ENCODE measurements around the gene PRICKLE2. TPM values are rescaled to one million over a fixed set of nuclear protein-coding genes. Genes with fewer than 3 reads are reported as not detected.
A peak's percentile ranks its signal among the peaks of the same experiment; 100 is the strongest.

PRICKLE2 gene
- total RNA-seq, 8 experiments from 2014 or later = 2.1 to 43.1 (median 12.0) TPM

- in situ Hi-C loops (cut with MboI; ENCODE audit: low pct_unique_long_range_greater_than_20kb in 2 of 9, low sequenced_read_pairs in 9 of 9, unreplicated experiment in 9 of 9) = loop anchor here in 2 of 9 experiments (25.0 kb wide), 1 partner anchor 146 kb away; no protein-coding TSS in a partner anchor
- no peak overlapping the region for H3K4me3 ChIP-seq
- ATAC-seq (replicated peaks in 6 of 8) = no peak
- H3K4me1 ChIP-seq (replicated peaks in 1 of 2) = peaks cover 10 to 15% of the 10 kb centered on the region in 2 donors
- WGBS, 10 experiments = 43 to 100% (median 62%) methylated on average over 1 to 2 of the region's 2 CpGs; no CpG with 5 or more reads in 6 of the 10 experiments
- no peak overlapping the region for H3K27ac ChIP-seq
Observed at GRCh38 chr3:64240959-64241358, 15.7 kb upstream of the PRICKLE2 start.

DNA sequence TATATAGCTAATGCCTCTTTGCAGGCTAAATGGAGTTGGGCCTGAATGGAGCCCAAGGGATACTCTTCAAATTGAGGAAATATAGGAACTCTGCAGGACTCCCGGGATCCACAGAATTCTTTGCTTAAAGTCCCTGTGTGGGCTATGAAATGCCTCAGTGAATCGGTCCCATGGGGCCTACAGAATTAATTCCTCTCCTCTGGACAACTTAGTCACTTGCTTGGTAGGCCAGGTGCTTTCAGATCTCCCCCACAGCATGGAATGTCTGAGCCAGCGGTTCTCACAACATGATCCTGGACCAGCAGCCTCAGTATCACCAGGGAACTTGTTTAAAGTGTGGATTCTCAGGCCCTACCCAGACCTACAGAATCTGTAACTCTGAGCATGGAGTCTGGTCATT lies 15.1 kb upstream of the PRICKLE2 start:
- H3K4me1 ChIP-seq (replicated peaks in 1 of 2) = peaks cover 10 to 15% of the 10 kb centered on the region in 2 donors
- H3K4me3 ChIP-seq = no peak overlapping the region
- H3K27ac ChIP-seq = no peak overlapping the region
- ATAC-seq (replicated peaks in 6 of 8) = no peak
- in situ Hi-C loops (cut with MboI; ENCODE audit: low pct_unique_long_range_greater_than_20kb in 2 of 9, low sequenced_read_pairs in 9 of 9, unreplicated experiment in 9 of 9) = loop anchor here in 2 of 9 experiments (25.0 kb wide), 1 partner anchor 147 kb away; no protein-coding TSS in a partner anchor
- 83 to 100% (median 94%) methylated on average over 1 to 3 of the region's 3 CpGs; no CpG with 5 or more reads in 6 of the 10 experiments for WGBS, 10 experiments

DNA sequence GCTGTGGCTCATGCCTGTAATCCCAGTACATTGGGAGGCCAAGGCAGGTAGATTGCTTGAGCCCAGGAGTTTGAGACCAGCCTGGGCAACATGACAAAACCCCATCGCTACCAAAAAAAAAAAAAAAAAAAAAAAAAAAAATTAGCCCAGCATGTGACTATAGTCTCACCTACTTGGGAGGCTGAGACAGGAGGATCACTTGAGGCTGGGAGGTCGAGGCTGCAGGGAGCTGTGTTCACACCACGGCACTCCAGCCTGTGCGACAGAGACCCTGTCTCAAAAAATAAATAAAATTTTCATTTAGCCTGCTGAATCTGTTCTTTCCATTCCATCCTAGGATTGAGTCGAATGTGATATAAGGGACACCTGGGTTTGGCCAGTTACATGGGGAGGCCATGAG lies 14.6 kb upstream of the PRICKLE2 start:
- 71 to 100% (median 96%) methylated on average over 1 to 4 of the region's 5 CpGs; no CpG with 5 or more reads in 2 of the 10 experiments for WGBS, 10 experiments
- Histone ChIP-seq H3K4me3 (no peak overlapping the region), H3K27ac (no peak overlapping the region), H3K4me1 (replicated peaks in 1 of 2) (peaks cover 10 to 15% of the 10 kb centered on the region in 2 donors)
- no peak for ATAC-seq (replicated peaks in 6 of 8)
- in situ Hi-C loops (cut with MboI; ENCODE audit: low pct_unique_long_range_greater_than_20kb in 2 of 9, low sequenced_read_pairs in 9 of 9, unreplicated experiment in 9 of 9) = loop anchor here in 2 of 9 experiments (25.0 kb wide), 1 partner anchor 147 kb away; no protein-coding TSS in a partner anchor

DNA sequence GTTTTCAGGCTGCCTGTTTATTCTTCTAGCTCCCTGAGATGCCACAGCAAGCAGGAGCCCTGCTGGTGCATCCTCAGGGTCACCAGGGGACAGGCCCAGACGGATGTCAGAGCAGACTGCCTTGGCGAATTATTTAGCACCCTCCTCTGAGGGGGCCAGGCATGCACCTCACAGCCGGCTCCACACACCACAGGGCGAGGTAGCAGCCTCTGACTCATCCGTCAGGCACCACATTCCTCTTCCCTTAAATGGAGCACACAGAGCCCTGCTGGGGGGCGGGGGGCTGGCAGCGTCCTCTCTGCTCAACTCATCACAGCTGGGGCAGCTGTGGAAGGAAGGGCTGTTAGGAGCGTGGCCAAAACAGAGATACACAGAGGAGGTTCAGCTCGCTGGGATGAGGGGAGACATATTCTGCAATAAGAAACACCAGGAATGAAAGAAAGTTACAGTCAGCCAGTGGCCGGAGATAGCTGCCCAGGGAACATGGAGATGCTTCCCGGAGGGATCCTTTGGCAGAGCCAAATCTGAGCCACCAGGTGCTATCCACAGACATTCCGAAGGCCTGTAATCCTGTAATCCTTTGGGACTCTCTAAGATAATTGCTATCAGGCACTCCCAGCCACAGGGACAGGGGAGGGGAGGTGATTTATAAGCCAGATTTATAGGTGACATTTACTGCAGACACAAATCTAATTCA lies 13.9 kb upstream of the PRICKLE2 start:
- Histone ChIP-seq H3K4me1 (replicated peaks in 1 of 2) (peaks cover 10 to 15% of the 10 kb centered on the region in 2 donors), H3K27ac (peak overlapping the region; percentile 66 to 73), H3K4me3 (no peak overlapping the region)
- peak; percentile 86 to 99 (median 98) for ATAC-seq (replicated peaks in 6 of 8)
- in situ Hi-C loops (cut with MboI; ENCODE audit: low pct_unique_long_range_greater_than_20kb in 2 of 9, low sequenced_read_pairs in 9 of 9, unreplicated experiment in 9 of 9) = loop anchor here in 2 of 9 experiments (25.0 kb wide), 1 partner anchor 148 kb away; no protein-coding TSS in a partner anchor
- WGBS, 10 experiments = 10 to 83% (median 40%) methylated on average over 1 to 3 of the region's 12 CpGs; no CpG with 5 or more reads in 3 of the 10 experiments

GRCh38 chr3:64237083-64237482 lies 11.8 kb upstream of the PRICKLE2 start:
- Histone ChIP-seq H3K4me3 (no peak overlapping the region), H3K4me1 (replicated peaks in 1 of 2) (peaks cover 10 to 15% of the 10 kb centered on the region in 2 donors), H3K27ac (no peak overlapping the region)
- in situ Hi-C loops (cut with MboI; ENCODE audit: low pct_unique_long_range_greater_than_20kb in 2 of 9, low sequenced_read_pairs in 9 of 9, unreplicated experiment in 9 of 9) = loop anchor here in 2 of 9 experiments (25.0 kb wide), 1 partner anchor 150 kb away; no protein-coding TSS in a partner anchor
- ATAC-seq (replicated peaks in 6 of 8) = no peak
- WGBS, 10 experiments = 60 to 100% (median 97%) methylated on average over 1 to 4 of the region's 7 CpGs; no CpG with 5 or more reads in 3 of the 10 experiments

DNA sequence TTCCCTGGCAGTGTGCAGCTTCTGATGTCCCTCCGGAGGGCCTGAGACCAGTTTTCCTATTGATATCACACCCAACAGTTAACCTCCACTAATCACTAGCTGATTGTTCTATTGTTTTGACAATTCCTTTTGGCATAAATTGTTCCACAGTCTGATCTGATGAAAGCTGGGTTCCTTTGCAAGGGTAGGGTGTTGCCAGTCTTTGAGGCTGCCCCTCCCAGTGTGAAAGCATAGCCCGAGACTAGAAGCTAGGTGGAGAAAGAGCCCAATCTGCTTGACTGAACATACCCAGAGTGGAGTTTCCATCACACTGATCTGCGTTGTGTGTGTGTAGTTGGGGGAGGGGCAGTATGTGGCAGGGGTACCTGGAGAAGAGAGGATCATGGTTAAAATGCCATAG lies 10.3 kb upstream of the PRICKLE2 start:
- in situ Hi-C loops (cut with MboI; ENCODE audit: low pct_unique_long_range_greater_than_20kb in 2 of 9, low sequenced_read_pairs in 9 of 9, unreplicated experiment in 9 of 9) = loop anchor here in 2 of 9 experiments (25.0 kb wide), 1 partner anchor 152 kb away; no protein-coding TSS in a partner anchor

DNA sequence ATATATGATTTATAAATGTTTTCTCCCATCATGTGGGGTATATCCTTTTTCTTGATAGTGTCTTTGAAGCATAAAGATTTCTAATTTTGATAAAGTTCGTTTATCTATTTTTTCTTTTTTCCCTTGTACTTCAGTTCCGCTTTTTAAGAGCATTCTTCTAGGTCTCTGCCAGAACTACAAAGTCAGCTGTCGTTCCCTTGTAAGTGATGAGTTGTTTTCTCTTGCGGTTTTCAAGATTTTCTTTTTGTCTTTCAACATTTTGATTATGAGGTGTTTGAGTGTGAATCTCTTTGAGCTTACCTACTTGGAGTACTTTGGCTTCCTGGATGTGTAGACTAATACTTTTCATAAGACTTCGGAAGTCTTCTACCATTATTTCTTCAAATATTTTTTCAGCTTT lies 9.3 kb upstream of the PRICKLE2 start:
- in situ Hi-C loops (cut with MboI; ENCODE audit: low pct_unique_long_range_greater_than_20kb in 2 of 9, low sequenced_read_pairs in 9 of 9, unreplicated experiment in 9 of 9) = loop anchor here in 2 of 9 experiments (25.0 kb wide), 1 partner anchor 153 kb away; no protein-coding TSS in a partner anchor
- Histone ChIP-seq H3K4me3 (no peak overlapping the region), H3K4me1 (replicated peaks in 1 of 2) (peaks cover 13 to 14% of the 10 kb centered on the region in 2 donors), H3K27ac (no peak overlapping the region)
- no peak for ATAC-seq (replicated peaks in 6 of 8)
- 85 to 96% (median 93%) methylated on average over 2 to 5 of the region's 5 CpGs for WGBS, 10 experiments

More for the DNA sequence above, 10.3 kb upstream of the PRICKLE2 start:
- Histone ChIP-seq H3K27ac (no peak overlapping the region), H3K4me1 (replicated peaks in 1 of 2) (peaks cover 10 to 15% of the 10 kb centered on the region in 2 donors), H3K4me3 (no peak overlapping the region)
- WGBS, 10 experiments = 81 to 100% (median 98%) methylated on average over 1 to 3 of the region's 3 CpGs; no CpG with 5 or more reads in 2 of the 10 experiments
- ATAC-seq (replicated peaks in 6 of 8) = peak in 1 of 8 experiments; percentile 35

GRCh38 chr3:64232821-64233220 lies 7.6 kb upstream of the PRICKLE2 start:
- Histone ChIP-seq H3K4me3 (no peak overlapping the region), H3K4me1 (replicated peaks in 1 of 2) (peaks cover 0 to 4% of the 10 kb centered on the region in 2 donors), H3K27ac (no peak overlapping the region)
- 68 to 100% (median 91%) methylated on average over 1 to 4 of the region's 4 CpGs; no CpG with 5 or more reads in 2 of the 10 experiments for WGBS, 10 experiments
- in situ Hi-C loops (cut with MboI; ENCODE audit: low pct_unique_long_range_greater_than_20kb in 2 of 9, low sequenced_read_pairs in 9 of 9, unreplicated experiment in 9 of 9) = loop anchor here in 2 of 9 experiments (25.0 kb wide), 1 partner anchor 154 kb away; no protein-coding TSS in a partner anchor
- ATAC-seq (replicated peaks in 6 of 8) = no peak

DNA sequence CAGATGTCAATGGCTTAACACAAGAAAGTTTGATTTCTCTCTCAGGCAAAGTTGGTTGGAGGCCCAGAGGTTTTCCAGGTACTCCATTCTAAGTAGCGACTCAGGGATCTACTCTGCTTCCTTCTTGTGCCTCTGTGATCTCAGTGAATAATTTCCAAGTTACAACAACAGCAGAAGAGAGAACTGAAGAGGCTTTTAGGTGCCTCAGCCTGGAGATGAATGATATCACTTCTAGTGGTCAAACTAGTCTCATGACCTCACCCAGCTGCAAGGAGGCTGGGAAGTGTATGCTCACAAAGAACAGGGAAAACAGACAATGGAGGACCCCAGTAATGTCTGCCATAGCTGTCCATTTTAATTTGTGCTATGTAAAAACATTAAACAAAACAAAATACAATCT lies 4.6 kb upstream of the PRICKLE2 start:
- H3K4me1 ChIP-seq (replicated peaks in 1 of 2) = peaks cover 16 to 18% of the 10 kb centered on the region in 2 donors
- no peak overlapping the region for H3K27ac ChIP-seq
- peak in 5 of 8 experiments; percentile 9 to 52 (median 15) for ATAC-seq (replicated peaks in 6 of 8)
- 80 to 100% (median 100%) methylated on average over 1 of the region's 1 CpG; no CpG with 5 or more reads in 3 of the 10 experiments for WGBS, 10 experiments
- in situ Hi-C loops (cut with MboI; ENCODE audit: low pct_unique_long_range_greater_than_20kb in 2 of 9, low sequenced_read_pairs in 9 of 9, unreplicated experiment in 9 of 9) = loop anchor here in 2 of 9 experiments (25.0 kb wide), 1 partner anchor 157 kb away; no protein-coding TSS in a partner anchor
- no peak overlapping the region for H3K4me3 ChIP-seq

DNA sequence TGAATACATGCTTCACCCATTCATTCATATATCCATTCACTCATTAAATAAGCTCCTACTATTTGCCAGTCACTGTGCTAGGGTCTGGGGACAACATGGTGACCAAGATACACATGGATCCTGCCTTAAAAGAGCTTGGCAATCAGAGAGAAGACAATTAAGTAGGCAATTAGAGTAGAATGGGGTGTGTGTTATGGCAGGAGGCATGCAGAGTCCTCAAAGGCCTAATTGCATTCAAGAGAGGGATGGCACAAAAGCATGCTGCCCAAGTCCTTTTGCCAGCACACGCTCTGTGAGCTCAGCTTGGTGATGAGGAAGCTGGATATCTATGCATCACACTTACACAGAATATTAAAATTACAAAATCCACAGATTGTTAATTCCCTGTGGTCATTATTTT lies 2.8 kb upstream of the PRICKLE2 start:
- 100% methylated on average over 1 of the region's 1 CpG; no CpG with 5 or more reads in 4 of the 10 experiments for WGBS, 10 experiments
- no peak overlapping the region for H3K27ac ChIP-seq
- peaks cover 18 to 19% of the 10 kb centered on the region in 2 donors for H3K4me1 ChIP-seq (replicated peaks in 1 of 2)
- in situ Hi-C loops (cut with MboI; ENCODE audit: low pct_unique_long_range_greater_than_20kb in 2 of 9, low sequenced_read_pairs in 9 of 9, unreplicated experiment in 9 of 9) = loop anchor here in 2 of 9 experiments (25.0 kb wide), 1 partner anchor 159 kb away; no protein-coding TSS in a partner anchor
- no peak for ATAC-seq (replicated peaks in 6 of 8)
- no peak overlapping the region for H3K4me3 ChIP-seq

GRCh38 chr3:64226730-64227129 lies 1.5 kb upstream of the PRICKLE2 start:
- 20 to 100% (median 80%) methylated on average over 1 to 2 of the region's 3 CpGs; no CpG with 5 or more reads in 3 of the 10 experiments for WGBS, 10 experiments
- in situ Hi-C loops (cut with MboI; ENCODE audit: low pct_unique_long_range_greater_than_20kb in 2 of 9, low sequenced_read_pairs in 9 of 9, unreplicated experiment in 9 of 9) = loop anchor here in 2 of 9 experiments (25.0 kb wide), 1 partner anchor 161 kb away; no protein-coding TSS in a partner anchor
- ATAC-seq (replicated peaks in 6 of 8) = no peak
- Histone ChIP-seq H3K4me3 (no peak overlapping the region), H3K4me1 (replicated peaks in 1 of 2) (peaks cover 26 to 29% of the 10 kb centered on the region in 2 donors), H3K27ac (peak overlapping the region in 1 of 2 donors; percentile 20)

DNA sequence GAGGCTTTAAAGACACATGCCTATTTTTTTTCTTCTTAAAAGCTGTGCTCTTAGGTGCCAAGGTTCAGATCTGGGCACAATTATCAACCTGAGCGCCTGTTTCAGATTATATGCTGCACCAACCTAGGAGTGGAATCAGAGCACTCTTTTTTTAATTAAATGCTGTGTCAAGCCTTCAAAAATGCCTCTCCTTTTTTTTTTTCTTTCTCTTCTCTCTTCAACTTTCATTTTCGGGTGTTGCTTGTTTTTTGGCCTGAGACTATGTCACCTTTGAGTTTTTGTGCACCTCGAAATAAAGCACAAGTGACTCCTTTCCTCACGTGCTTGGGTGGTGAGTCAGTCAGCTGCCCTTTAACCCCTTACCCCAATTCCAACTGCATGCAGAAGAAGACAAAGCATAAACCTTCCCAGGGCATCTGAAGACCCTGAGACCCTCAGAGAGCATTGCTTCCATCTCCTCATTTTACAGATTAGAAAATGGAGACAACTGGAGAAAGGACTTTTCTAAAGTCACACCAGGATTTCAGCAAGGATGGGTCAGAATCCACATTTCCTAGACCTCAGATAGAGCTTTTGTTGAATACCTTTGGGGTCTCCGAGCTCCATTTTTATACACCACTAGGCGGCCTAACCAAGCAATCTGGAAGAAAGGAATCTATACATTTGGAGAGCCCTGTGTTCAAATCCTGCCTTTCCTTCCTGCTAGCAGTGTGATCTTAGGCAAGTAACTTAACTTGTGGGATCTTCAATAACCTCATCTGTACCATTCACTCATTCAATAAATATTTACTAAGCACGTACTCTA lies 631 bp upstream of the PRICKLE2 start:
- 6 to 73% (median 51%) methylated on average over 2 to 7 of the region's 7 CpGs for WGBS, 10 experiments
- Histone ChIP-seq H3K4me1 (replicated peaks in 1 of 2) (peaks cover 34 to 37% of the 10 kb centered on the region in 2 donors), H3K4me3 (peak overlapping the region; percentile 12 to 44 (median 38)), H3K27ac (peak overlapping the region; percentile 58 to 73)
- no peak for ATAC-seq (replicated peaks in 6 of 8)
- in situ Hi-C loops (cut with MboI; ENCODE audit: low pct_unique_long_range_greater_than_20kb in 2 of 9, low sequenced_read_pairs in 9 of 9, unreplicated experiment in 9 of 9) = loop anchor here in 2 of 9 experiments (25.0 kb wide), 1 partner anchor 161 kb away; no protein-coding TSS in a partner anchor

All from motor neuron (in vitro differentiated cells).